ENCODE results near the gene SNAP29.
"Not testable (repeated sequence)": the region's sequence is repeated elsewhere in the genome, so short reads cannot be mapped to it uniquely, and the experiment has no call there.

SNAP29 gene

GRCh38 chr22:20935049-20935448, 76.2 kb downstream of the SNAP29 start:
- DNase-seq, result not testable (repeated sequence)

GRCh38 chr22:20935780-20936539, 77.2 kb downstream of the SNAP29 start:
- not testable (repeated sequence) for DNase-seq

- DNase-seq, result no peak
Measured at GRCh38 chr22:20937031-20937793, 78.4 kb downstream of the SNAP29 start.

GRCh38 chr22:20937794-20938671, 79.2 kb downstream of the SNAP29 start:
- no peak for DNase-seq

GRCh38 chr22:20939457-20940185, 80.8 kb downstream of the SNAP29 start:
- DNase-seq, result not testable (repeated sequence)

- no peak for DNase-seq
Measured at GRCh38 chr22:20940186-20940651, 81.4 kb downstream of the SNAP29 start.

Data from femur (tissue), 1 donor.